HG03439 (cell line): Measurements from ENCODE around the gene TRAPPC2L.

ENCODE experiments used
- ATAC-seq: cut with Tn5 transposase; IDR thresholded peaks from one replicate; pipeline ENCODE4 v1.9.1; 2021; ENCODE audit warnings: mild to moderate bottlenecking, moderate library complexity; ENCODE audit not compliant: unreplicated experiment

TRAPPC2L gene

GRCh38 chr16:88856828-88857727 lies at the start of gene TRAPPC2L, which contains the start of gene GALNS:
Gene TRAPPC2L (plus strand): TSS chr16:88857127. CDS start chr16:88857151, 24 bp downstream.
Gene GALNS (minus strand): TSS chr16:88856947. CDS start chr16:88856877, 70 bp downstream.
- peak; percentile 84 for ATAC-seq

- ATAC-seq = no peak
Observed at GRCh38 chr16:88807142-88807625, 49.7 kb upstream of the TRAPPC2L start.

GRCh38 chr16:88807626-88808453 lies 49.1 kb upstream of the TRAPPC2L start:
- ATAC-seq = no peak

- no peak for ATAC-seq
Observed at GRCh38 chr16:88809068-88809675, 47.8 kb upstream of the TRAPPC2L start.

- ATAC-seq = no peak
Observed at GRCh38 chr16:88809676-88810165, 47.2 kb upstream of the TRAPPC2L start.

- ATAC-seq = no peak
Observed at GRCh38 chr16:88810166-88810911, 46.6 kb upstream of the TRAPPC2L start.

- ATAC-seq = peak; percentile 44
Observed at GRCh38 chr16:88810912-88811768, 45.8 kb upstream of the TRAPPC2L start.

GRCh38 chr16:88811769-88812512 lies 45.0 kb upstream of the TRAPPC2L start, which contains the start of gene APRT:
Gene APRT (minus strand): TSS chr16:88811928. CDS start chr16:88811899, 29 bp downstream.
- peak; percentile 66 for ATAC-seq

GRCh38 chr16:88812513-88813268 lies 44.2 kb upstream of the TRAPPC2L start:
- ATAC-seq = no peak

GRCh38 chr16:88813269-88814143 lies 43.4 kb upstream of the TRAPPC2L start:
- no peak for ATAC-seq

GRCh38 chr16:88814144-88814502 lies 42.8 kb upstream of the TRAPPC2L start:
- no peak for ATAC-seq

GRCh38 chr16:88815227-88815626 lies 41.7 kb upstream of the TRAPPC2L start:
- no peak for ATAC-seq

GRCh38 chr16:88815901-88816589 lies 40.9 kb upstream of the TRAPPC2L start:
- ATAC-seq = no peak

GRCh38 chr16:88816736-88817535 lies 40.0 kb upstream of the TRAPPC2L start:
- no peak for ATAC-seq
